Gastroesophageal sphincter (tissue), 4 donors: ENCODE results near the gene SSC4D. TPM values are rescaled to one million over a fixed set of nuclear protein-coding genes. Genes with fewer than 3 reads are reported as not detected.
A peak's percentile ranks its signal among the peaks of the same experiment; 100 is the strongest.
"Not testable (repeated sequence)": the region's sequence is repeated elsewhere in the genome, so short reads cannot be mapped to it uniquely, and the experiment has no call there.

ENCODE experiments used
- ATAC-seq: fragments of 150-250 bp; one replicate; pipeline ENCODE4 v1.9.1; 2016; ENCODE audit warnings: mild to moderate bottlenecking, moderate library complexity
- H3K27ac ChIP-seq, 4 donors: fragments of 200-600 bp; sonication (generic) in 3 of 4; 1 replicate in 3 of 4; 2 replicates in 1 of 4; pipeline ENCODE4 v1.5.1; 2016 to 2019
- H3K27me3 ChIP-seq: fragments of 200-600 bp; sonication (generic); one replicate; pipeline ENCODE4 v1.5.1; 2019
- H3K36me3 ChIP-seq, 2 donors: fragments of 200-600 bp; sonication (generic); one replicate each; pipeline ENCODE4 v1.5.1; 2019; ENCODE audit warnings: control low read depth in 1 of 2
- H3K4me1 ChIP-seq, 3 donors: fragments of 200-600 bp; sonication (generic); 1 replicate in 2 of 3; 2 replicates in 1 of 3; pipeline ENCODE4 v1.5.1; 2016 to 2019; ENCODE audit warnings: control low read depth in 2 of 3
- H3K4me3 ChIP-seq, 2 donors: fragments of 200-600 bp; sonication (generic); one replicate each; pipeline ENCODE4 v1.5.1; 2019; ENCODE audit warnings: mild to moderate bottlenecking in 1 of 2, moderate library complexity in 1 of 2
- H3K9me3 ChIP-seq, 3 donors: fragments of 200-600 bp; sonication (generic); one replicate each; pipeline ENCODE4 v1.5.1; 2017 to 2019; ENCODE audit warnings: control low read depth in 2 of 3
- CTCF ChIP-seq, 4 experiments: fragments of 200-600 bp in 2 of 4; fragments of 450-650 bp in 2 of 4; sonication (generic) in 1 of 4; IDR thresholded peaks; one replicate each; pipeline ENCODE4 v1.5.1; 2017 to 2019; ENCODE audit warnings: antibody characterized with exemption in 4 of 4, mild to moderate bottlenecking in 2 of 4, moderate library complexity in 2 of 4
- EP300 ChIP-seq: sonication (generic); formaldehyde crosslinking; IDR thresholded peaks from one replicate; pipeline ENCODE4 v1.6.1; 2017; ENCODE audit warnings: antibody characterized with exemption, mild to moderate bottlenecking
- POLR2A ChIP-seq, 2 donors: fragments of 450-650 bp; IDR thresholded peaks; one replicate each; pipeline ENCODE4 v1.6.1; 2017; ENCODE audit warnings: antibody characterized with exemption in 2 of 2, mild to moderate bottlenecking in 2 of 2, moderate library complexity in 1 of 2
- POLR2AphosphoS5 ChIP-seq: sonication (generic); formaldehyde crosslinking; IDR thresholded peaks from one replicate; pipeline ENCODE4 v1.6.1; 2017; ENCODE audit warnings: antibody characterized with exemption
- WGBS, 2 donors: methylation state at CpG; one replicate each; pipeline ENCODE4 v1.1.5; 2018; ENCODE audit warnings: low coverage in 1 of 2; 5-methylcytosine and 5-hydroxymethylcytosine counted together
- total RNA-seq, 4 donors: library from RNA; depleted of rRNA; stranded (reverse); fragments of >200 nt; gene quantifications; one replicate each; pipeline ENCODE4 v1.1.0, GENCODE V29; 2016

The SSC4D gene
- total RNA-seq, 4 donors from 2014 or later, result 0.47 to 1.4 (median 1.1) TPM; not detected in 1

GRCh38 chr7:76407718-76408117 is 1.8 kb downstream of the SSC4D start:
- H3K4me3 ChIP-seq, result no peak overlapping the region
- ATAC-seq, result no peak
- peaks cover 4% of the 10 kb centered on the region for H3K27me3 ChIP-seq
- H3K4me1 ChIP-seq, result no peaks in the 10 kb centered on the region
- 69 to 78% methylated on average over 4 of the region's 4 CpGs for WGBS, 2 donors
- H3K9me3 ChIP-seq, result no peaks in the 10 kb centered on the region
- no peaks in the 10 kb centered on the region for H3K36me3 ChIP-seq
- no peak for TF ChIP-seq POLR2AphosphoS5
- TF ChIP-seq EP300, result no peak
- TF ChIP-seq POLR2A (IDR thresholded peaks at IDR 0.05), result no peak
- TF ChIP-seq CTCF (IDR thresholded peaks at IDR 0.05), result no peak
- H3K27ac ChIP-seq, result no peak overlapping the region

- Histone ChIP-seq H3K27ac (no peak overlapping the region), H3K9me3 (no peaks in the 10 kb centered on the region), H3K4me1 (no peaks in the 10 kb centered on the region), H3K4me3 (no peak overlapping the region), H3K27me3 (no peaks in the 10 kb centered on the region), H3K36me3 (no peaks in the 10 kb centered on the region)
- ATAC-seq, result no peak
- no peak for TF ChIP-seq POLR2AphosphoS5
- no peak for TF ChIP-seq EP300
- TF ChIP-seq POLR2A (IDR thresholded peaks at IDR 0.05), result no peak
- TF ChIP-seq CTCF (IDR thresholded peaks at IDR 0.05), result no peak
- 67 to 100% methylated on average over 1 to 8 of the region's 9 CpGs for WGBS, 2 donors
Measured at GRCh38 chr7:76405738-76406137, 3.8 kb downstream of the SSC4D start.

- Histone ChIP-seq H3K27ac (no peak overlapping the region), H3K4me3 (no peak overlapping the region), H3K36me3 (no peaks in the 10 kb centered on the region), H3K27me3 (no peaks in the 10 kb centered on the region), H3K9me3 (no peaks in the 10 kb centered on the region), H3K4me1 (no peaks in the 10 kb centered on the region)
- ATAC-seq, result peak; percentile 56
- TF ChIP-seq POLR2A (IDR thresholded peaks at IDR 0.05), result no peak
- TF ChIP-seq POLR2AphosphoS5, result no peak
- no peak for TF ChIP-seq EP300
- no peak for TF ChIP-seq CTCF (IDR thresholded peaks at IDR 0.05)
- WGBS, 2 donors, result 76 to 86% methylated on average over 5 to 7 of the region's 10 CpGs
Measured at GRCh38 chr7:76403780-76404494, 5.6 kb downstream of the SSC4D start.

- H3K36me3 ChIP-seq, H3K9me3 ChIP-seq, H3K27me3 ChIP-seq, H3K4me3 ChIP-seq, H3K4me1 ChIP-seq, H3K27ac ChIP-seq: not testable (repeated sequence)
- 67 to 90% methylated on average over 2 to 5 of the region's 8 CpGs for WGBS, 2 donors
- peak; percentile 33 for ATAC-seq
Measured at GRCh38 chr7:76403097-76403496, 6.4 kb downstream of the SSC4D start.

- ATAC-seq, result no peak
- peaks cover 0 to 15% (median 0%) of the 10 kb centered on the region in 3 donors for H3K4me1 ChIP-seq
Measured at GRCh38 chr7:76400248-76400647, 9.2 kb downstream of the SSC4D start.

More at GRCh38 chr7:76400248-76400647, 9.2 kb downstream of the SSC4D start:
- TF ChIP-seq CTCF (IDR thresholded peaks at IDR 0.05) (no peak), POLR2A (IDR thresholded peaks at IDR 0.05) (no peak), EP300 (no peak), POLR2AphosphoS5 (no peak)
- H3K9me3 ChIP-seq, result no peaks in the 10 kb centered on the region
- no peak overlapping the region for H3K4me3 ChIP-seq
- H3K27me3 ChIP-seq, result no peaks in the 10 kb centered on the region
- H3K27ac ChIP-seq, result no peak overlapping the region
- no CpG with 5 or more reads among the region's 23 CpGs for WGBS, 2 donors
- no peaks in the 10 kb centered on the region for H3K36me3 ChIP-seq
